Inflammatory macrophage treated with lipopolysaccharide for 4 hours (primary cell): ENCODE measurements around the gene TAC3.
A peak's percentile ranks its signal among the peaks of the same experiment; 100 is the strongest.
"Not testable (repeated sequence)": the region's sequence is repeated elsewhere in the genome, so short reads cannot be mapped to it uniquely, and the experiment has no call there.

Experiments
- DNase-seq: peaks from one replicate; pipeline ENCODE4 v3.0.0-alpha.2; 2020

Gene TAC3

DNA sequence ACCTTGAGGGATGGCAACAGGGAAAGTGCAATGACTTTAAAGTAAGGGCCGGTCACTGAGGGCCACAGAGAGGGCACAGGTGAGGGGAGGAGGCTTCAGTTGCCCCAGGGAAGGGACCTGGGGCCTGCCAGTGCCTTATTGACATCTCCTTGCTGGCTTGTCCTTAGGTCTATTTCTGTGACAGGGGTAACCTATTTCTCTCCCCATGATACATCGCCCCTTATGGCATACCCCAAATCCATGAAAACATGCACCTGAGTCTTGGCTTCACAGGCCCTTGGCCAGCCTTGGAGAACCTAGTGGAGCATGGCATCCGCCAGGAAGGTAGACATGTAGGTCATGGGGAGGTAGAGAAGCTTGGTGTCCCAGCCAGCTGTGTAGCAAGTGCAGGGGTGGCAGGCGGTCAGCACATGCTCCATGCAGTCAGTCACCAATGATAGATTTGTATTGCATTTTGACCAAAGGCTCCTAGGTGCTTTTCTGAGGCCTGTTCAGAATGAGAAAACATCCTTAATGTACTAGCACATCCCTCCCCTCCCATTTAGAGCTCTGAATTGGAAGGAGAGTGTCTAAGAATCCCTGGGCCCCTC, 35.3 kb downstream of the TAC3 start:
- no peak for DNase-seq

DNA sequence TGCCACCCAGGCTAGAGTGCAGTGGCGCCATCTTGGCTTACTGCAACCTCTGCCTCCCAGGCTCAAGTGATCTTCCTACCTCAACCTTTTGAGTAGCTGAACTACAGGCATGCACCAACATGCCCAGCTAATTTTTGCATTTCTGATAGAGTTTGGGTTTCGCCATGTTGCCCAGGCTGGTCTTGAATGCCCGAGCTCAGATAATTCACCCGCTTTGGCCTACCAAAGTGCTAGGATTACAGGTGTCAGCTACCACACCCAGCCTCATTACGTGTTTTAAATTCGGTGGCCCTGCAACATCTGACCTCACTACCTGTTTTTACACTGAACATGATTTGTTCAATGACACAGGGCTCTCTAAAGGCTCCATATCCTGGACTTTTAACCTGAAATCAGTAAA, 36.1 kb downstream of the TAC3 start:
- DNase-seq: no peak

DNA sequence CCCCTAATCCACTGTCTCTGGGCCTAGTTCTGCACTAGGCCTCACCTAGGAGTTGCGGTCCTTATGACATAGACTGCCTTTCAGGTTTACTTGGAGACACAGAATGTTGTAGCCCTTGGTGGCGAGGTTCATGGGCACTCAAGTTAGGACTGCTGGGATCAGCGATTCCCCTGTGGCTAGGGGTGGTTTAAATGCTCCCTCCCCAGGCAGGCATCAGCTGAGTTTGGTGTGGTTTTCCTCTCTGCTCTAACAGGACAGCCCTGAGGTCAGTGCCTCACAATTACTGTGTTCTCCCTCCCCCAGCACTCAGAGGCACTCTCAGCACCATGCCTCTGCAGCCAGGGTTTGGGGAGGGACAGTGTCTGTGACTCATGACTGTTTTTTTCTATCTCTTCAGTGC, 36.7 kb downstream of the TAC3 start:
- DNase-seq: no peak

DNA sequence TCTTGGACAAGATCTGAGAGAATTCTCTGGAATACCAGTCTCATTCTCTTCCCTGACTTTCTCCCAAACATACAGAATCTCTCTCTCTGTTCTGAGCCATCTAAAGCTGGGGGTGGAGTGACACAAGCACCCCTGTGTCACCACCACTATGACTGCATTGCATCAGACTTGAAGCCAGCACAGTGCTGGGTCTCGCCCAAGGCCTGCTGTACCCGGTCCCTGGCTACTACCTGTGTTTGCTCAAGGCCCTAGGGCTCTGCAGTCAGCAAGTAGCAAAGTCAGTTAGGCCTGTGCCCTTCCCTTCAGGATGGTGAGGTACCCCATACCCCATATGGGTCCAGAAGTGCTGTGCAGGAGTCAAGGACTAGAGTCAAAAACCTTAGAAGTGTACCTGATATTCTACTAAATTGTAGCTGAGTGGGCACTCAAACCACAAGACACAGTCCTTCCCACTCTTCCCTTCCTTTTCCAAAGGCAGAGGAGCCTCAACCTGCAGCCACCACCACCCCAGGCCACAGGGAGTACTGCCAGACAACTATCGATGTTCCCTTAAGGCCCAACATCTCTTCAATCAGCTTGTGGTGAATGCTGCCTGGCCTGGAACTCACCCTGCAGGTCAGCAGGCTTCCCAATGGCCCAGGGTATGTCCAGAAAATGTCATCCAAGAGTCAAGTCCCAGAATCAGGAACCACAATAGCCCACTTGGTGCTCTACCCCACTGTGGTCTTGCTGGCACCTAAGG, 37.8 kb downstream of the TAC3 start:
- peak; percentile 16 for DNase-seq

DNA sequence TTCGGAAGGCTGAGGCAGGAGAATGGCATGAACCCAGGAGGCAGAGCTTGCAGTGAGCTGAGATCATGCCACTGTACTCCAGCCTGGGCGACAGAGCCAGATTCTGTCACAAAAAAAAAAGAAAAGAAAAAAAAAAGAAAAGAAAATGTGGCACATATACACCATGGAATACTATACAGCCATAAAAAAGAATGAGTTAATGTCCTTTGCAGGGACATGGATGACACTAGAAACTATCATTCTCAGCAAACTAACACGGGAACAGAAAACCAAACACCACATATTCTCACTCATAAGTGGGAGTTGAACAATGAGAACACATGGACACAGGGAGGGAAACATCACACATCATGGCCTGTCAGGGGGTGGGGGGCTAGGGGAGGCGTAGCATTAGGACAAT, 39.0 kb downstream of the TAC3 start:
- not testable (repeated sequence) for DNase-seq

DNA sequence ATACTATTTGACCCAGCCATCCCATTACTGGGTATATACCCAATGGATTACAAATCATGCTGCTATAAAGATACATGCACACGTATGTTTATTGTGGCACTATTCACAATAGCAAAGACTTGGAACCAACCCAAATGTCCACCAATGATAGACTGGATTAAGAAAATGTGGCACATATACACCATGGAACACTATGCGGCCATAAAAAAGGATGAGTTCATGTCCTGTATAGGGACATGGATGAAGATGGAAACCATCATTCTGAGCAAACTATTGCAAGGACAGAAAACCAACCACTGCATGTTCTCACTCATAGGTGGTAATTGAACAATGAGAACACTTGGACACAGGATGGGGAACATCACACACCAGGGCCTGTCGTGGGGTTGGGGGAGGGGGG, 42.1 kb downstream of the TAC3 start:
- DNase-seq: not testable (repeated sequence)

DNA sequence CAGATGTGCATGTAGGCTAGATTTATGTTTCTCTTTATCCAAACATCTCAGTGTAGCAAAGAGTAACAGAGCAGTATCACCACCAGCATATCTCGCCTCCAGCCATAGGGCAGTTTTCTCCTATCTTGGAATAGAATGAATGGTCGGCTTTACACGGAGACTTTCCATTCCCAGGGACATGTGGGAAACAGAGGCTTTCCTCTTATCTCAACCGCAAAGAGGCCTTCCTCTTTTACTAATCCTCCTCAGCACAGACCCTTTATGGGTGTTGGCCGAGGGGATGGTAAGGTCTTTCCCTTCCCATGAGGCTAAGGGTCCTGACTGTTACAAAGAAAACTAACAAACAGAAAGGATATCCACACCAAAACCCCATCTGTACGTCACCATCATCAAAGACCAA, 47.4 kb downstream of the TAC3 start:
- DNase-seq: not testable (repeated sequence)

DNA sequence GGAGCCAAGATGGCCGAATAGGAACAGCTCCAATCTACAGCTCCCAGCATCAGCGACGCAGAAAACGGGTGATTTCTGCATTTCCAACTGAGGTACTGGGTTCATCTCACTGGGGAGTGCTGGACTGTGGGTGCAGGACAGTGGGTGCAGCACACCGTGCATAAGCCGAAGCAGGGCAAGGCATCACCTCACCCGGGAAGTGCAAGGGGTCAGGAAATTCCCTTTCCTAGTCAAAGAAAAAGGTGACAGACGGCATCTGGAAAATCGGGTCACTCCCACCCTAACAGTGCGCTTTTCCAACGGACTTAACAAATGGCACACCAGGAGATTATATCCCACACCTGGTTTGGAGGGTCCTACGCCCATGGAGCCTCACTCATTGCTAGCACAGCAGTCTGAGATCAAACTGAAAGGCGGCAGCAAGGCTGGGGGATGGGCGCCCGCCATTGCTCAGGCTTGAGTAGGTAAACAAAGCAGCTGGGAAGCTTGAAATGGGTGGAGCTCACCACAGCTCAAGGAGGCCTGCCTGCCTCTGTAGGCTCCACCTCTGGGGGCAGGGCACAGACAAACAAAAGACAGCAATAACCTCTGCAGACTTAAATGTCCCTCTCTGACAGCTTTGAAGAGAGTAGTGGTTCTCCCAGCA, 50.2 kb downstream of the TAC3 start:
- DNase-seq: not testable (repeated sequence)

DNA sequence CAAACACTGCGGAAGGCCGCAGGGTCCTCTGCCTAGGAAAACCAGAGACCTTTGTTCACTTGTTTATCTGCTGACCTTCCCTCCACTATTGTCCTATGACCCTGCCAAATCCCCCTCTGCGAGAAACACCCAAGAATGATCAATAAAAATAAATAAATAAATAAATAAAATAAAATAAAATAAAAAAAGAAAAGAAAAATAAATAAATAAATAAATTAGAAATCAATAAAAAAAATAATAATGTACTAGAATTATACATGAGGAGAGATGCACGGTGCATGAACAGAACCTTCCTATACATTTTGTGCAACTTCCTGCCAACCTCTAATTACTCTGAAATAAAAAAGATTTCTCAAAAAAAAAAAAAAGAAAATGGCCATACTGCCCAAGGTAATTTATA, 51.2 kb downstream of the TAC3 start:
- not testable (repeated sequence) for DNase-seq

DNA sequence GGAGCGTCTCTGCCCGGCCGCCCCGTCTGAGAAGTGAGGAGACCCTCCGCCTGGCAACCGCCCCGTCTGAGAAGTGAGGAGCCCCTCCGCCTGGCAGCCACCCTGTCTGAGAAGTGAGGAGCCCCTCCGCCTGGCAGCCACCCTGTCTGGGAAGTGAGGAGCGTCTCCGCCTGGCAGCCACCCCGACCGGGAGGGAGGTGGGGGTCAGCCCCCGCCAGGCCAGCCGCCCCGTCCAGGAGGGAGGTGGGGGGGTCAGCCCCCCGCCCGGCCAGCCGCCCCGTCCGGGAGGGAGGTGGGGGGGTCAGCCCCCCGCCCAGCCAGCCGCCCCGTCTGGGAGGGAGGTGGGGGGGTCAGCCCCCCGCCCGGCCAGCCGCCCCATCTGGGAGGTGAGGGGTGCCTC, 52.8 kb downstream of the TAC3 start:
- DNase-seq: not testable (repeated sequence)

DNA sequence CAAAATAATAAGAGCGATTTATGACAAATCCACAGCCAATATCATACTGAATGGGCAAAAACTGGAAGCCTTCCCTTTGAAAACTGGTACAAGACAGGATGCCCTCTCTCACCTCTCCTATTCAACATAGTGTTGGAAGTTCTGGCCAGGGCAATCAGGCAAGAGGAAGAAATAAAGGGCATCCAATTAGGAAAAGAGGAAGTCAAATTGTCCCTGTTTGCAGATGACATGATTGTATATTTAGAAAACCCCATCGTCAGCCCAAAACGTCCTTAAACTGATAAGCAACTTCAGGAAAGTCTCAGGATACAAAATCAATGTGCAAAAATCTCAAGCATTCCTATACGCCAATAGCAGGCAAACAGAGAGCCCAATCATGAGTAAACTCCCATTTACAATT, 54.1 kb downstream of the TAC3 start:
- not testable (repeated sequence) for DNase-seq
